ENCODE results near the gene PRODH2. TPM values are rescaled to one million over a fixed set of nuclear protein-coding genes. Genes with fewer than 3 reads are reported as not detected.

Gene PRODH2
- total RNA-seq, 1 experiment from 2014 or later: not detected

DNA sequence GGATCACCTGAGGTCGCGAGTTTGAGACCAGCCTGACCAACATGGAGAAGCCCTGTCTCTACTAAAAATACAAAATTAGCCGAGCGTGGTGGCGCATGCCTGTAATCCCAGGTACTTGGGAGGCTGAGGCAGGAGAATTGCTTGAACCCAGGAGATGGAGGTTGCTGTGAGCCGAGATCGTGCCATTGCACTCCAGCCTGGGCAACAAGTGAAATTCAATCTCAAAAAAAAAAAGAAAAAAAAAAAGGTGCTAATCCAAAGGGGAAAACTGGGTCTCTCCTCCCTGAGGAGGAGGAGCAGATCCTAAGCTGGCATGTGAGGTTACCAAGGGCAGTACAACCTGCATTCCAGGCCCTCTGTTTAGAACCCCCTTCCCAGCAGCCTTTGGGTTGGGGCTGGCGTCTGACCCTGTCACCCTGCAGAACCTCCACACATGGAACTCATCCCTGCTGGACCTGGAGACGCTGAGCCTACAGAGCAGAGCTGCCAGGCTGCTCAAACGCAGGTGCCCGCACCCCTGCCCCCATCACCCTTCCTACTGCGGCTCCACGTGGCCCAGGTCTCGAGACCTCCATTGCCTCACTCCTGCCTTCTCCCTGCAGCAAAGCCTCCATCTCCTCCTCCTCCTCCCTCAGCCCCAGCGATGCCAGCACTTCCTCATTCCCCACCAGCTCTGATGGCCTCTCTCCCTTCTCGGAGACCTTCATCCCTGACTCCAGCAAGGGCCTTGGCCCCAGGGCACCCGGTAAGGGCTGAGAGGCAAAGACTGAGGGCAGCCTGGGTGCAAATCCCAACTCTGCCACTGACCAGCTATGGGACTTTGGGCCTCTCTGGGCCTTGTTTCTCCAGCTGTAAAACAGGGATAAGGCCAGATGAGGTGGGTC, 48.0 kb downstream of the PRODH2 start:
- POLR2A ChIA-PET (ENCODE audit: unreplicated experiment): no interaction called here
- Histone ChIP-seq H3K4me3 (ENCODE audit: low read length) (no peak overlapping the region), H3K79me2 (ENCODE audit: low read length) (peaks cover 2% of the 10 kb centered on the region), H3K9me2 (replicated peaks; ENCODE audit: low read length) (no peaks in the 10 kb centered on the region), H3K4me1 (ENCODE audit: insufficient read depth, low read length) (peaks cover 6% of the 10 kb centered on the region; the same call in 1 of the 2 replicates), H3F3A (ENCODE audit: low read length, unreplicated experiment) (no peaks in the 10 kb centered on the region), H3K27me3 (ENCODE audit: low read length) (no peaks in the 10 kb centered on the region), H2AFZ (ENCODE audit: low read length) (no peak overlapping the region), H3K4me2 (ENCODE audit: low read length) (no peak overlapping the region), H3K9me3 (ENCODE audit: low read length) (no peaks in the 10 kb centered on the region), H3K27ac (ENCODE audit: low read length) (no peak overlapping the region), H4K20me1 (ENCODE audit: low read length) (no peaks in the 10 kb centered on the region), H3K9ac (ENCODE audit: low read length) (no peak overlapping the region), H3K36me3 (ENCODE audit: low read depth, low read length) (no peaks in the 10 kb centered on the region)
- CTCF ChIA-PET: no interaction called here
- TF ChIP-seq EZH2phosphoT487 (IDR thresholded peaks at IDR 0.05; ENCODE audit: borderline replicate concordance, low read length): no peak
- TF ChIP-seq, protein P1, sequence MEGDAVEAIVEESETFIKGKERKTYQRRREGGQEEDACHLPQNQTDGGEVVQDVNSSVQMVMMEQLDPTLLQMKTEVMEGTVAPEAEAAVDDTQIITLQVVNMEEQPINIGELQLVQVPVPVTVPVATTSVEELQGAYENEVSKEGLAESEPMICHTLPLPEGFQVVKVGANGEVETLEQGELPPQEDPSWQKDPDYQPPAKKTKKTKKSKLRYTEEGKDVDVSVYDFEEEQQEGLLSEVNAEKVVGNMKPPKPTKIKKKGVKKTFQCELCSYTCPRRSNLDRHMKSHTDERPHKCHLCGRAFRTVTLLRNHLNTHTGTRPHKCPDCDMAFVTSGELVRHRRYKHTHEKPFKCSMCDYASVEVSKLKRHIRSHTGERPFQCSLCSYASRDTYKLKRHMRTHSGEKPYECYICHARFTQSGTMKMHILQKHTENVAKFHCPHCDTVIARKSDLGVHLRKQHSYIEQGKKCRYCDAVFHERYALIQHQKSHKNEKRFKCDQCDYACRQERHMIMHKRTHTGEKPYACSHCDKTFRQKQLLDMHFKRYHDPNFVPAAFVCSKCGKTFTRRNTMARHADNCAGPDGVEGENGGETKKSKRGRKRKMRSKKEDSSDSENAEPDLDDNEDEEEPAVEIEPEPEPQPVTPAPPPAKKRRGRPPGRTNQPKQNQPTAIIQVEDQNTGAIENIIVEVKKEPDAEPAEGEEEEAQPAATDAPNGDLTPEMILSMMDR (conservative IDR thresholded peaks at IDR 0.05; ENCODE audit: low read depth, low read length): no peak
- TF ChIP-seq EZH2 (IDR thresholded peaks at IDR 0.05; ENCODE audit: low read length, unreplicated experiment): no peak
- no TSS peak for BruUV-seq (replicated peaks)
- ATAC-seq: no peak
- intact Hi-C loops (cut with micrococcal nuclease): no loop called here
- DNase-seq: no peak

DNA sequence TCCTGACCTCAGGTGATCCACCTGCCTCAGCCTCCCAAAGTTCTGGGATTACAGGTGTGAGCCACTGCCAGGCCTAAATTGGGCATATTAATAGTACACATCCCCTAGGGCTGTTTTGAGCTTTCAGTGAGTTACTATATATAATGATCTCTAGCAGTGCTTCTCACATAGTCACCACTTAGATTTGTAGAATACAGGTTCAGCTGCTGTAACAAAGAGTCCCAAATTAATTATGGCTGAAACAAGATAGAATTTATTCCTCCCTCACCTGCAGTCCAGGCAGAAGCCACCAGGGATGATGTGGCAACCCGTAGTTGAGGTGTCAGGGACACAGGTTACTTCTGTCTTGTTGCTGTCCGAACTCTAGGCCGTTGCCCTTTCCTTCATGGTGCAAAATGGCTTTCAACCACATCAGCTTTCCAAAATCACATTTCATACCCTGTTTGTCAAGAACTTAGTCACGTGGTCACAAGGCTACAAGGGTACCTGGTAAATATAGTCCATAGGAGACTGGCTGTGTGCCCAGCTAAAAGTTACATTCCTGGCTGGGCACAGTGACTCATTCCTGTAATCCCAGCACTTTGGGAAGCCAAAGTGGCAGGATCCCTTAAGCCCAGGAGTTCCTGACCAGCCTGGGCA, 51.8 kb downstream of the PRODH2 start:
- Histone ChIP-seq H3K4me3 (ENCODE audit: low read length) (no peak overlapping the region), H3K4me1 (ENCODE audit: insufficient read depth, low read length) (peaks cover 12% of the 10 kb centered on the region), H3K27me3 (ENCODE audit: low read length) (no peaks in the 10 kb centered on the region), H3K9me2 (replicated peaks; ENCODE audit: low read length) (no peaks in the 10 kb centered on the region), H3K79me2 (ENCODE audit: low read length) (peaks cover 15% of the 10 kb centered on the region), H3K9me3 (ENCODE audit: low read length) (no peaks in the 10 kb centered on the region), H2AFZ (ENCODE audit: low read length) (no peak overlapping the region), H3K4me2 (ENCODE audit: low read length) (no peak overlapping the region), H3F3A (ENCODE audit: low read length, unreplicated experiment) (peaks cover 3% of the 10 kb centered on the region), H3K27ac (ENCODE audit: low read length) (no peak overlapping the region), H3K9ac (ENCODE audit: low read length) (no peak overlapping the region), H3K36me3 (ENCODE audit: low read depth, low read length) (no peaks in the 10 kb centered on the region), H4K20me1 (ENCODE audit: low read length) (no peaks in the 10 kb centered on the region)
- DNase-seq (peak; percentile 83), ATAC-seq (no peak)
- intact Hi-C loops (cut with micrococcal nuclease): no loop called here
- no TSS peak for BruUV-seq (replicated peaks)
- ChIA-PET CTCF (no interaction called here), POLR2A (ENCODE audit: unreplicated experiment) (no interaction called here)
- TF ChIP-seq, protein P1 (conservative IDR thresholded peaks at IDR 0.05; ENCODE audit: low read depth, low read length): no peak
- TF ChIP-seq EZH2phosphoT487 (IDR thresholded peaks at IDR 0.05; ENCODE audit: borderline replicate concordance, low read length): no peak
- TF ChIP-seq EZH2 (IDR thresholded peaks at IDR 0.05; ENCODE audit: low read length, unreplicated experiment): no peak

DNA sequence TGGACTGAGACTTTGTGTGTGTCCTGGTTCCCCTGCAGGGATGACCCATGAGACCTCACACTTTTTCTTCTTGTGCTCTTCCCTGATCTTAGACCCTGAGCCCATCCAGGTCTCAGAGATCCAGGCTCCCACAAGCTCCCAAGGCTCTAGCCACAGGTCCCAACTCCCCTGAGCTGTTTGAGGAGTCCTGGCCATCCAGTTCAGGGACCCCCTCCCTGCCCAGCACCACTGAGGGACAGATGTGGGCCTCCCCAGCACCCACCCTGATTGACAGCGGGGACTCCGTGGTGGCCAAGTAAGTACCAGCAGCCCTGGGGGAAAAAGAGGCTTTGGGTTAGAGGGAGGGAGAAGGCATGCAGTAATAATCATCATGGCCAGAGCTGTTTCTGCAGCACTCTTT, 52.9 kb downstream of the PRODH2 start:
- H3K27ac ChIP-seq (ENCODE audit: low read length): no peak overlapping the region
- H4K20me1 ChIP-seq (ENCODE audit: low read length): no peaks in the 10 kb centered on the region
- TF ChIP-seq EZH2phosphoT487 (IDR thresholded peaks at IDR 0.05; ENCODE audit: borderline replicate concordance, low read length) (no peak), EZH2 (IDR thresholded peaks at IDR 0.05; ENCODE audit: low read length, unreplicated experiment) (no peak)
- TF ChIP-seq, protein P1 (conservative IDR thresholded peaks at IDR 0.05; ENCODE audit: low read depth, low read length): no peak
- peaks cover 15% of the 10 kb centered on the region for H3K79me2 ChIP-seq (ENCODE audit: low read length)
- CTCF ChIA-PET: no interaction called here
- intact Hi-C loops (cut with micrococcal nuclease): no loop called here
- H3K9me2 ChIP-seq (replicated peaks; ENCODE audit: low read length): no peaks in the 10 kb centered on the region
- H3K27me3 ChIP-seq (ENCODE audit: low read length): no peaks in the 10 kb centered on the region
- no peak overlapping the region for H3K4me3 ChIP-seq (ENCODE audit: low read length)
- no TSS peak for BruUV-seq (replicated peaks)
- no peak overlapping the region for H3K9ac ChIP-seq (ENCODE audit: low read length)
- H3F3A ChIP-seq (ENCODE audit: low read length, unreplicated experiment): peaks cover 3% of the 10 kb centered on the region
- no peaks in the 10 kb centered on the region for H3K36me3 ChIP-seq (ENCODE audit: low read depth, low read length)
- ATAC-seq (no peak), DNase-seq (no peak)
- H3K4me1 ChIP-seq (ENCODE audit: insufficient read depth, low read length): peaks cover 7% of the 10 kb centered on the region
- POLR2A ChIA-PET (ENCODE audit: unreplicated experiment): no interaction called here
- no peak overlapping the region for H2AFZ ChIP-seq (ENCODE audit: low read length)
- H3K9me3 ChIP-seq (ENCODE audit: low read length): no peaks in the 10 kb centered on the region
- H3K4me2 ChIP-seq (ENCODE audit: low read length): peak overlapping the region; percentile 77; the same call in 1 of the 2 replicates

Measured in PC-3 (cell line).